MCF 10A (cell line): ENCODE data around the gene SPDYC. TPM values are rescaled to one million over a fixed set of nuclear protein-coding genes. Genes with fewer than 3 reads are reported as not detected.

ENCODE experiments used
- BruUV-seq: library from RNA; stranded (reverse); fragments of 400-500 nt; replicated peaks from 2 replicates; lab custom pipeline; 2021; lab: Mats Ljungman, UMichigan
- CTCF ChIA-PET: fragments of 300-600 bp; sonication (Branson Sonifier 250); formaldehyde crosslinking; extraction: SDS; loops from one replicate; lab custom pipeline; 2021; ENCODE audit warnings: antibody characterized with exemption, inconsistent platforms; lab: Yijun Ruan, JAX
- POLR2A ChIA-PET: fragments of 300-600, 350-650 bp; sonication (Branson Sonifier 250); formaldehyde crosslinking; extraction: SDS; loops from one replicate; lab custom pipeline; 2020; ENCODE audit warnings: antibody characterized with exemption, inconsistent platforms; lab: Yijun Ruan, JAX
- DNase-seq: peaks from one replicate; pipeline ENCODE4 v3.0.0-alpha.2; 2018; ENCODE audit not compliant: unreplicated experiment
- H3K27ac Mint-ChIP-seq: one replicate; pipeline ENCODE4 v1.8.0; 2022; ENCODE audit warnings: mild to moderate bottlenecking, low read depth, mixed read lengths; ENCODE audit not compliant: unreplicated experiment
- H3K27me3 Mint-ChIP-seq: one replicate; pipeline ENCODE4 v1.8.0; 2022; ENCODE audit warnings: mixed read lengths; ENCODE audit not compliant: insufficient read depth, unreplicated experiment
- H3K36me3 Mint-ChIP-seq: one replicate; pipeline ENCODE4 v1.8.0; 2022; ENCODE audit warnings: mild to moderate bottlenecking, moderate library complexity, mixed read lengths; ENCODE audit not compliant: insufficient read depth, unreplicated experiment
- H3K4me1 Mint-ChIP-seq: one replicate; pipeline ENCODE4 v1.8.0; 2022; ENCODE audit warnings: mixed read lengths; ENCODE audit not compliant: insufficient read depth, unreplicated experiment
- H3K4me3 Mint-ChIP-seq: one replicate; pipeline ENCODE4 v1.8.0; 2022; ENCODE audit warnings: mild to moderate bottlenecking, moderate library complexity, mixed read lengths; ENCODE audit not compliant: unreplicated experiment
- H3K9me3 Mint-ChIP-seq: one replicate; pipeline ENCODE4 v1.8.0; 2022; ENCODE audit warnings: mixed read lengths; ENCODE audit not compliant: unreplicated experiment
- intact Hi-C: fragments of 100-400 bp; cut with micrococcal nuclease; formaldehyde crosslinking; loops from 2 replicates; pipeline ENCODE4 v1.14.1; 2022
- total RNA-seq: library from RNA; stranded (reverse); gene quantifications from 2 replicates; pipeline ENCODE4 v1.2.3, GENCODE V29; 2022
- TF ChIP-seq, protein P1 (sequence below): fragments of 200-600 bp; IDR thresholded peaks from one replicate; pipeline ENCODE4 v1.8.0; 2022; ENCODE audit warnings: antibody characterized with exemption, mild to moderate bottlenecking; ENCODE audit not compliant: unreplicated experiment

SPDYC gene
- total RNA-seq, 1 experiment from 2014 or later, result not detected

DNA sequence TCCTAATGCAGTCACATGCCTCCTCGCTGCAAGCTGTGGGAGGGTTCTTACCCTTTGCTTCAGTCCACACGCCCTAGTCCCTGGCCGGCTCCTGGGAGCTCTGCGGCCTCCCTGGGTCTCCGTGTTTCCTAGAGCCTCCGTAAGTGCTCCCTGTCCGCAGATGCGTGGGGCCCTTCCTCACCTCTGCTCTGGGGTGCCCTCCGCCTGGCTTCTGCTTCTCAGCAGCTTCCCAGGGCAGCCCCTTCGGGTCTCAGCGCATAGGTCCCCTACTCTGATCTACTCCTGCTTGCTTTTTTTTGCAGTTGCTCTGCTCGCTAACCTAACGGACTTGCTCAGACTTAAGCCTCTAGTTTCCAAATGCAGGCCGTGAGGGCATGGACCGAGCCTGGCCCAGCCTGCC lies 34.1 kb downstream of the SPDYC start:
- no peaks in the 10 kb centered on the region for H3K27me3 Mint-ChIP-seq
- no peak overlapping the region for H3K4me3 Mint-ChIP-seq
- no peaks in the 10 kb centered on the region for H3K4me1 Mint-ChIP-seq
- POLR2A ChIA-PET, result interaction anchor here (0.7 kb wide), 1 partner anchor 47 kb away, joined by 3 read pairs; no protein-coding TSS in a partner anchor
- BruUV-seq, result no TSS peak
- H3K9me3 Mint-ChIP-seq, result no peaks in the 10 kb centered on the region
- CTCF ChIA-PET, result interaction anchor here (0.6 to 1.5 kb wide), 7 partner anchors 10 to 372 kb away, joined by 3 to 5 read pairs (median 3); partner anchors contain the start of gene EHBP1L1
- no peak for DNase-seq
- TF ChIP-seq, protein P1, sequence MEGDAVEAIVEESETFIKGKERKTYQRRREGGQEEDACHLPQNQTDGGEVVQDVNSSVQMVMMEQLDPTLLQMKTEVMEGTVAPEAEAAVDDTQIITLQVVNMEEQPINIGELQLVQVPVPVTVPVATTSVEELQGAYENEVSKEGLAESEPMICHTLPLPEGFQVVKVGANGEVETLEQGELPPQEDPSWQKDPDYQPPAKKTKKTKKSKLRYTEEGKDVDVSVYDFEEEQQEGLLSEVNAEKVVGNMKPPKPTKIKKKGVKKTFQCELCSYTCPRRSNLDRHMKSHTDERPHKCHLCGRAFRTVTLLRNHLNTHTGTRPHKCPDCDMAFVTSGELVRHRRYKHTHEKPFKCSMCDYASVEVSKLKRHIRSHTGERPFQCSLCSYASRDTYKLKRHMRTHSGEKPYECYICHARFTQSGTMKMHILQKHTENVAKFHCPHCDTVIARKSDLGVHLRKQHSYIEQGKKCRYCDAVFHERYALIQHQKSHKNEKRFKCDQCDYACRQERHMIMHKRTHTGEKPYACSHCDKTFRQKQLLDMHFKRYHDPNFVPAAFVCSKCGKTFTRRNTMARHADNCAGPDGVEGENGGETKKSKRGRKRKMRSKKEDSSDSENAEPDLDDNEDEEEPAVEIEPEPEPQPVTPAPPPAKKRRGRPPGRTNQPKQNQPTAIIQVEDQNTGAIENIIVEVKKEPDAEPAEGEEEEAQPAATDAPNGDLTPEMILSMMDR, result no peak
- no peak overlapping the region for H3K27ac Mint-ChIP-seq
- intact Hi-C loops, result loop anchor here (5.0 kb wide), 1 partner anchor 48 kb away; no protein-coding TSS in a partner anchor
- peaks cover 85% of the 10 kb centered on the region for H3K36me3 Mint-ChIP-seq

DNA sequence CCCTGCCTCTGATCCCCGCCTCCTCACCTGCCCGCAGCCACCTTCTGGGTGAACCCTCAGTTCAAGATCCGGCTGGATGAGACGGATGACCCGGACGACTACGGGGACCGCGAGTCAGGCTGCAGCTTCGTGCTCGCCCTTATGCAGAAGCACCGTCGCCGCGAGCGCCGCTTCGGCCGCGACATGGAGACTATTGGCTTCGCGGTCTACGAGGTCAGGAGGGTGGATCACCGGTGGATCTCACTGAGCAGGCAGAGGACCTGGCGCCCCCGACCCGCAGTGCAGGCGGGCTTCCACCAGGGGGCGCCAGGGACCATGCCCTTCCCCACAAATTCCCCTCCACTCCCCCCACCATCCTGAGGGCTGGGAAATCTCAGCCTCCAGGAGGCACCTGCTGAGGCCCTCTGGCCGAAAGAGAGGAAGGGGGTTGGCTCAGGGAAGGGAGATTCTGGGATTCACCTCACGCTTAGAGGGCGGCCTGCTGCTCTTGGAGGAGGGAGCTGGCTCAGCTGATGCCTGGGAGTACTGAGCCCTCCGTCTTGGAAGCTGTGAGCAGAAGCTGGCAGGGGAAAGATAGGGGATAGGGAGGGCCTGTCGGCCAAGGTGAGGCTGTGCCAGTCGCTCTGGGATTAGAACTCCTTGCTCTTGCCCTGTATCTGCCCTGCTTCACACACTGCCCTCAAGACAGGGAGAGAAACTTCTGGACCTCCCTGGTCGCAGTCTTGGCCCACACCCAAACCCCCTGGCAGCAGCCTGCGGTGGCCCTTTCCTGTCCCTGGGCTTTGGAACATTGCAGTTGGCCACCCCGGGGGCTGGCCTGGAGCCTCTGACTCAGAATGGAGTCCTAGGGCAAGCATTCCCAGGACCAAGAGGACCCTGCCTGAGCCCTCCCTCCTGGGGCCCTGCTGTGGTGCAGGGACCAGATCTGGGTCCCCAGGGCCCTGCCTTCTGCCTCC lies 34.9 kb downstream of the SPDYC start:
- H3K36me3 Mint-ChIP-seq, result peaks cover 85% of the 10 kb centered on the region
- intact Hi-C loops, result loop anchor here (5.0 kb wide), 1 partner anchor 47 kb away; no protein-coding TSS in a partner anchor
- ChIA-PET CTCF (interaction anchor here (0.6 to 1.4 kb wide), 10 partner anchors 9 to 111 kb away, joined by 3 to 7 read pairs (median 3); no protein-coding TSS in a partner anchor), POLR2A (interaction anchor here (1.1 to 2.5 kb wide), 2 partner anchors 8 to 22 kb away, joined by 3 to 7 read pairs; no protein-coding TSS in a partner anchor)
- no TSS peak for BruUV-seq
- H3K4me1 Mint-ChIP-seq, result no peaks in the 10 kb centered on the region
- no peaks in the 10 kb centered on the region for H3K9me3 Mint-ChIP-seq
- H3K27ac Mint-ChIP-seq, result no peak overlapping the region
- no peaks in the 10 kb centered on the region for H3K27me3 Mint-ChIP-seq
- TF ChIP-seq, protein P1, result peak; percentile 97
- peak; percentile 43 for DNase-seq
- H3K4me3 Mint-ChIP-seq, result no peak overlapping the region

DNA sequence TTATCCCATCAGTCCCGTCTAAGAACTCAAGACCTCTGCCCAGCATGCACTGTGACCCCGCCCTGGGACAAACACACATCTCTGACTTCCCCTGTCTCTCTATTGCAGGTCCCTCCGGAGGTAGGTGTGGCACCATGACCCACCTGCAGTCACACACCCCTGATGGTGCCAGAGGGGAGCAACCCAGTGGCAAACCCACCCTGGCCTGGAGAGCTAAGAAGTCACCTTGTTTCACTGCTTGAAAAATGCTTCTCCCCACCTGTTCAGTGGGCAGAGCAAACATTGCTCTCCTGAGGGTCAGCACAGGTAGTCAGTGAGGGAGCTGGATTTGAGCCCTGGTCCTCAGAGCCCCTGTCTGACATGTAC lies 35.6 kb downstream of the SPDYC start:
- H3K27ac Mint-ChIP-seq, result no peak overlapping the region
- no peaks in the 10 kb centered on the region for H3K4me1 Mint-ChIP-seq
- POLR2A ChIA-PET, result interaction anchor here (1.1 to 2.5 kb wide), 2 partner anchors 8 to 23 kb away, joined by 3 to 7 read pairs; no protein-coding TSS in a partner anchor
- peaks cover 81% of the 10 kb centered on the region for H3K36me3 Mint-ChIP-seq
- no peak overlapping the region for H3K4me3 Mint-ChIP-seq
- H3K27me3 Mint-ChIP-seq, result no peaks in the 10 kb centered on the region
- CTCF ChIA-PET, result interaction anchor here (0.6 to 1.2 kb wide), 7 partner anchors 9 to 111 kb away, joined by 3 to 7 read pairs (median 4); partner anchors contain the start of gene CAPN1
- BruUV-seq, result no TSS peak
- TF ChIP-seq, protein P1, result no peak
- no peak for DNase-seq
- intact Hi-C loops, result no loop called here
- H3K9me3 Mint-ChIP-seq, result no peaks in the 10 kb centered on the region

DNA sequence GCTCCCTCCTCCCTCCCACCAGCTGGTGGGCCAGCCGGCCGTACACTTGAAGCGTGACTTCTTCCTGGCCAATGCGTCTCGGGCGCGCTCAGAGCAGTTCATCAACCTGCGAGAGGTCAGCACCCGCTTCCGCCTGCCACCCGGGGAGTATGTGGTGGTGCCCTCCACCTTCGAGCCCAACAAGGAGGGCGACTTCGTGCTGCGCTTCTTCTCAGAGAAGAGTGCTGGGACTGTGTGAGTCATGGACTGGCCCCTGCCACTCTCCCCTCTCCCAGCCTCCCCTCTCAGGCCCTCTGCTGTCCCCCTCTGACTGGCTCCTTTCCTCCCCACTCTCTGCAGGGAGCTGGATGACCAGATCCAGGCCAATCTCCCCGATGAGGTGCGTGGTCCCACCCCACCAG lies 36.4 kb downstream of the SPDYC start:
- Mint-ChIP-seq H3K4me3 (no peak overlapping the region), H3K9me3 (no peaks in the 10 kb centered on the region), H3K4me1 (no peaks in the 10 kb centered on the region), H3K36me3 (peaks cover 72% of the 10 kb centered on the region), H3K27me3 (no peaks in the 10 kb centered on the region), H3K27ac (no peak overlapping the region)
- BruUV-seq, result no TSS peak
- no peak for DNase-seq
- POLR2A ChIA-PET, result interaction anchor here (0.6 to 2.5 kb wide), 4 partner anchors 9 to 95 kb away, joined by 3 to 7 read pairs (median 4); no protein-coding TSS in a partner anchor
- CTCF ChIA-PET, result interaction anchor here (0.7 to 1.0 kb wide), 4 partner anchors 10 to 25 kb away, joined by 3 to 4 read pairs (median 4); partner anchors contain the start of gene CAPN1
- intact Hi-C loops, result no loop called here
- TF ChIP-seq, protein P1, result no peak
